Activated T-cell treated with anti-CD3 and anti-CD28 coated beads for 1 hour (primary cell): ENCODE data around the gene EME1.
"Not testable (repeated sequence)": the region's sequence is repeated elsewhere in the genome, so short reads cannot be mapped to it uniquely, and the experiment has no call there.

Source experiments
- DNase-seq: peaks from one replicate; pipeline ENCODE4 v3.0.0-alpha.2; 2020; ENCODE audit warnings: low read depth

Gene EME1

GRCh38 chr17:50372758-50373556 lies at the start of gene EME1, which contains the start of gene MRPL27:
Gene EME1, plus strand, starts transcription at chr17:50373229. Its CDS starts 1,980 bp downstream, at chr17:50375209.
Gene MRPL27, minus strand, starts transcription at chr17:50373184. Its CDS starts 14 bp downstream, at chr17:50373170.
- peak; percentile 74 for DNase-seq

- DNase-seq, result no peak
These were observed 47.1 kb upstream of the EME1 start for GRCh38 chr17:50325906-50326305.

- DNase-seq, result no peak
These were observed 46.1 kb upstream of the EME1 start for GRCh38 chr17:50326831-50327364.

- DNase-seq, result no peak
These were observed 44.4 kb upstream of the EME1 start for GRCh38 chr17:50328363-50329325.

GRCh38 chr17:50329716-50330115 lies 43.3 kb upstream of the EME1 start:
- DNase-seq, result no peak

- DNase-seq, result no peak
These were observed 42.8 kb upstream of the EME1 start for GRCh38 chr17:50330151-50330775.

- DNase-seq, result no peak
These were observed 41.8 kb upstream of the EME1 start for GRCh38 chr17:50331085-50331791.

- DNase-seq, result no peak
These were observed 40.8 kb upstream of the EME1 start for GRCh38 chr17:50332196-50332595.

GRCh38 chr17:50333291-50334057 lies 39.6 kb upstream of the EME1 start:
- DNase-seq, result not testable (repeated sequence)

- no peak for DNase-seq
These were observed 35.1 kb upstream of the EME1 start for GRCh38 chr17:50337956-50338355.

- DNase-seq, result no peak
These were observed 34.4 kb upstream of the EME1 start for GRCh38 chr17:50338645-50339044.

- DNase-seq, result no peak
These were observed 33.6 kb upstream of the EME1 start for GRCh38 chr17:50339381-50339780.

- DNase-seq, result no peak
These were observed 28.2 kb upstream of the EME1 start for GRCh38 chr17:50344731-50345365.

- peak; percentile 90 for DNase-seq
These were observed 27.4 kb upstream of the EME1 start, which contains the start of gene XYLT2 for GRCh38 chr17:50345432-50346312. Gene XYLT2, plus strand, starts transcription at chr17:50346126. Its CDS starts 15 bp downstream, at chr17:50346141.

- DNase-seq, result peak; percentile 33
These were observed 26.5 kb upstream of the EME1 start for GRCh38 chr17:50346313-50347116.

- no peak for DNase-seq
These were observed 25.7 kb upstream of the EME1 start for GRCh38 chr17:50347117-50347893.

GRCh38 chr17:50347894-50348291 lies 25.1 kb upstream of the EME1 start:
- DNase-seq, result no peak
